Measurements from ENCODE around the gene SLC6A11.

DNA sequence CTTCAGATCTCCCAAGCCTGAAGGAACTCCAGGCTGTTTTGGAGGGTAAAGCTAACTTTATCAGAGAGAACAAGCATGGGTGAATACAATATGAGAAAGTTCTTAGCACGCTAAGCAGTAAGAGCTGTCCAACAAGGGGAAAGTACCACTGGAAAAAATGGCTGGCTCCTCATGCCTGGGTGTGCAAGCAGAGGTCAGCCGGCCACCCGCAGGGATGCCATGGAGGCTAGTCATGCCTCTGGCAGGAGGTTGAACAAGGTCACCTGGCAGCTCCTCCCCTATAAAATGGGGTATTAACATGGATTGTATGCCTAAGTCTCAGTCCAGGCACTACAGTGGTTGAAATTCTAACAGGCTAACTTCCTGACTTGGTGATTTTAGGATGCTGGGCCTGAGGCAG is 101.1 kb downstream of the SLC6A11 start:
- TF ChIP-seq GLIS3 (CRISPR knock-in tag; IDR thresholded peaks at IDR 0.05) (no peak), ZFP30 (CRISPR knock-in tag; IDR thresholded peaks at IDR 0.05) (no peak), ZFP3 (CRISPR knock-in tag; IDR thresholded peaks at IDR 0.05) (no peak), ZNF565 (CRISPR knock-in tag; conservative IDR thresholded peaks at IDR 0.05; ENCODE audit: low read depth) (no peak), ZNF8 (CRISPR knock-in tag; IDR thresholded peaks at IDR 0.05) (no peak), RARB (CRISPR knock-in tag; IDR thresholded peaks at IDR 0.05) (no peak), ZNF70 (CRISPR knock-in tag; IDR thresholded peaks at IDR 0.05) (no peak), CSRNP3 (CRISPR knock-in tag; IDR thresholded peaks at IDR 0.05) (no peak), POU6F1 (CRISPR knock-in tag; IDR thresholded peaks at IDR 0.05; ENCODE audit: borderline replicate concordance, low read depth) (no peak), PATZ1 (CRISPR knock-in tag; IDR thresholded peaks at IDR 0.05; ENCODE audit: borderline replicate concordance) (no peak), ESRRG (CRISPR knock-in tag; IDR thresholded peaks at IDR 0.05) (no peak)

Data from SK-N-SH treated with all-trans-retinoic acid at 6 μM for 48 hours (cell line).